Activated gamma-delta T cell treated with anti-CD3 and anti-CD28 coated beads, Interleukin-2, amount 50 U/mL, for 16 hours (primary cell): ENCODE measurements around the gene SEPTIN8.

Experiments used
- DNase-seq: peaks from one replicate; pipeline ENCODE4 v3.0.0-alpha.2; 2020; ENCODE audit warnings: low read depth

The SEPTIN8 gene

DNA sequence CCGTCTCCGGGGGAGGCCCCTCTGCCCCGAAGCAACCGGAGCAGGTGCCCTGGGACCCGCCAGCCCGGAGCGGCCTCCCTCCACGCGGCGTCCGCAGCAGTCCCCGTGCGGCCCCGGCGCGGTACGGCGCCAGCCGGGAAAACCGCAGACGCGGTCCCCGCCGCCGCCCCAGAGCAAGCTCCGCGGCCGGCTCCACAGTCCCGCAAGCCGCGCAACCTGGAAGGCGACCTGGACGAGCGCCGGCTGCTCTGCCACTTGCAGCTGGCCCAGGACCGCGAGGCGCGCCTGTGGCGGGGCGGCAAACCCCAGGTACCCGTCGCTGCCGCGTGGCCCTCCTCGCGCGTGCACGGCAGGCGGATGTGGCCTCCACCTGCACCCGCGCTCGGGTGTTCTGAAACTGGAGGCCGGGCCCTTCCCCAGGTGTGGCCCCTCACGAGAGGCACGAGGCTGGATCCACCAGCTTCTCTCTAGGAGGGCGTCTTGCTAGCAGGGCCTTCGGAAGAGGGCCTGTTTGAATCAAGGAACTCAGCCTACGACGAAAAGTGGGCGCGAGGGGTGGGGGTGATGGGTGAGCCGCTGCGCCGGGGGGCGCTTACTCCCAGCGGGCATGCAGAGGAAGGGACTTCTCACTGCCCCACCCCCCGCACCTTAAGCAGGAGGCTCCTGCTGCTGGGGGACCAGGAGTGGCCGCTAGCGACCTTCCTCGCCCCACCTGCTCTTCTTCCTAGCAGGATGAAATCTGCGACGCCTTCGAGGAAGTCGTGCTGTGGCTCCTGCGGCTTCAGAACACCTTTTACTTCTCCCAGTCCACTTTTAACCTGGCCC is 29.2 kb downstream of the SEPTIN8 start:
- DNase-seq, result peak; percentile 21

DNA sequence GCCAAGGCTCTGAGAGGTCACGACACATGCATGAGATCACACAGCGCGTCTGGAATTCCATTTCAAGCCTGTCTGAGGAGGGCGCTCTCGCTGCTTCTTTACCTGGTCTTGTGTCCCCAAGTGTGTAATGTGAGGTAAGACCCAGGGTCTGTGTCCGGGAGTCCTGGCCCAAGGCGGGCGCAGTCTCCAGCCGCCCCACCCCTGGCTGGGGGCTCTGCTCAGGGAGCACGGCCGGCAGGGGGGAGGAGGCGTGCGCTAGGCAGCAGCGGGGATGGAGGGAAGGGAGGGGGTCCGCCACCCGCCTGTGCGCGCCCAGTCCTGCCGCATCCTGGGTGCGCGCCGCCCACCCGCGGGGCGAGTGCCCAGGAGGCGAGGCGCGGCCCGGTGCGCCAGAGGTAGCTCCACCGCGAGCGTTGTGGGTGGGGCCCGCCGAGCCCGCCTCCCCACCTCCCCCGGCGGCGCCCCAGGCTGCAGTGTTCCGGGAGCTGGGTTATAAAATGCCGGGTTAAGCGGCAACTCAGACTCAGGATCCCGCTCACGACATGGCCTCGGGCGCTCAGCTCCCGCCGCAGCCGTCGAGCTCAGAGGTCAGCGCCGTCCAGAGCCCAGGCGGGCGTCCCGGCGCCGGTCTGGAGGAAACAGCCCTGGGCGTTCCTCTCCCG is 30.0 kb downstream of the SEPTIN8 start, which contains the start of gene CCNI2:
CCNI2 (plus strand) TSS at position 473 of the 662 bp plus-strand sequence; CDS start at position 543, 70 bp downstream.
- DNase-seq, result peak; percentile 39

DNA sequence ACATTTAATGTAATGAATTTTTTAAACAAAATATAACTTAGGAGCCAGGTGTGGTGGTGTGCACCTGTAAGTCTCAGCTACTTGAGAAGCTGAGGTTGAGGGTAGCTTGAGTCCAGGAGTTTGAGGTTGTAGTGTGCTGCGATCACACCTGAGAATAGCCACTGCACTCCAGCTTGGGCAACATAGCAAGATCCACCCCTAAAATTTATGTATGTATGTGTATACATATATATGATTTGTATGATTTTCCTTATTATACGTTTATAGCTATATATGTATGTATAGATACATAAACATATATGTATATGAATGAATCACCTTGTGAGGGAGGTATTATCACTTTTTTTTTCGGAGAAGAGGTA is 30.5 kb downstream of the SEPTIN8 start:
- no peak for DNase-seq

GRCh38 chr5:132744659-132745058 is 32.4 kb downstream of the SEPTIN8 start:
- DNase-seq, result no peak

DNA sequence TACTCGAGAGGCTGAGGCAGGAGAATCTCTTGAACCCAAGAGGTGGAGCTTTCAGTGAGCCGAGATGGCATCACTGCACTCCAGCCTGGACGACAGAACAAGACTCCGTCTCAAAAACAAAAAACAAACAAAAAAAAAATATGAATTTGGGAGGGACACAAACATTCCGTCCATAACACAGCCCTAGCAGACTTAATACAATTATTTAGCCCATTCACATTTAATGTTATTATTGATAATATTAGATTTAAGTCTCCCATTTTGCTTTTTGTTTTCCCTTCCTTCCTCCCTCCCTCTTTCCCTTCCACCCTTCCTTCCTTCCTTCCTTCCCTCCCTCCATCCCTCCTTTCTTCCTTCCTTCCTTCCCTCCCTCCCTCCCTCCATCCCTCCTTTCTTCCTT is 34.4 kb downstream of the SEPTIN8 start:
- no peak for DNase-seq

DNA sequence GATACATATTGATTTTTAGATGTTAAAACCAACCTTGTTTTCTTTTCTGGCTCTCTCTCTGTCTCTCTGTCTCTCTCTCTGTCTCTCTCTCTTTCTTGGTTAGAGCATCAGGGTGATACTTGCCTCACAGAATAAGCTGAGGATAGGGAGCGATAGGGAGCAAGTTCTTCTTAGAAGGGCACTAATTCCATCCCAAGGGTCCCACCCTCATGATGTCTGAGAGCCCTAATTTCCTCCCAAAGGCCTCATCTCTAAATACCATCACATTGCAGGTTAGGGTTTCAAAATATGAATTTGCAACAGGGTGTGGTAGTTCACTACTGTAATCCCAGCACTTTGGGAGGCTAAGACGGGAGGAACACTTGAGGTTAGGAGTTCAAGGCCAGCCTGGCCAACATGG is 34.9 kb downstream of the SEPTIN8 start:
- DNase-seq, result no peak

GRCh38 chr5:132739232-132739631 is 37.8 kb downstream of the SEPTIN8 start:
- DNase-seq, result no peak

- no peak for DNase-seq
Measured at GRCh38 chr5:132737982-132738681, 38.9 kb downstream of the SEPTIN8 start.

DNA sequence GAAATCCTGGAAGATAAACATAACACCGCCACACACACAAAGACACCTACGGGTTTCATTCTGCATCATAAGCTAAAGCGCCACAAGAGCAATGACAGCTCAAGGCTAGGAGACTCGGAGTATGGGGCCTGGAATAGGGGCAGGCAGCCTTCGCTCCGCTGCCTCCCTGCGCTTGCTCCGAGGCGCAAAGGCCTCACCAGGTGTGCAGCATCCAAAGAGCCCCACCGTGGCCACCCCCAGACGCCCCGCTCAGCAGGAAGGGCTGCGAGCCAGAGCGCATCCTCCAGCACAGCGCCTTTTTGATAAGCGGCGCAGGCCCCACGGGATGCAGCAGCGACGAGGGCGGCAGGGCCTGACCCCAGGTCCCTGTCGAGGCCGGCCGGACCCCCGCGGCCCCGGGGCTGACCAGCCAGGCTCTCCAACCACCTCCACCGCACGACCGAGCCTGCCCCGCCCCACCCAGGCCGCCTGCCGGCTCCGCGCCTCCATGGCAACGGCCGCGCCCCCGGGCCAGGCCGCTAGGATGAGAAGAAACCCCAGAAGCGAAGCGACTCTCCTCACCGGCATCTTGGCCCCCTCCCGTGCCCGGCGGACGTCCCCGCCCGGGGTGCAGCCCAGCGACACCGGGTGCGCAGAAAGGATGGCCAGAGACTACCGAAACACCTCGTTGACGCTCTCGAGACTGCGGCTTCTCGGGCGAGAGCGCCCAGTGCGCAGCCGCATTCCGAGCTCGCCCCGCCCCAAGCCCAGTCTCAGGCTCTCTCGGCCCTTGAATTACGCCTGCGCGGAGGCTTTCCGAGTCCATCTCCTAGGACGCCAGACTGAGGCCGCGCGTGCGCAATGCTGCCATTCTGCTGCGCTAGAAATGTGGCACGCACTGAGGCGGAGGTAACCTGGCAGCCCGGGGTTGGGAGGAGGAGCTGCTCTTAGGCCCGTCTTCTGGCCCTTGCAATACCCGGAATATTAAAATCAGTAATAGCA is 39.9 kb downstream of the SEPTIN8 start, which contains the start of gene KIF3A:
KIF3A (minus strand) TSS at position 694 of the 981 bp plus-strand sequence; CDS start at position 567, 127 bp downstream.
- peak; percentile 98 for DNase-seq

- no peak for DNase-seq
Measured at GRCh38 chr5:132734687-132735086, 42.4 kb downstream of the SEPTIN8 start.

- no peak for DNase-seq
Measured at GRCh38 chr5:132733499-132734148, 43.4 kb downstream of the SEPTIN8 start.

DNA sequence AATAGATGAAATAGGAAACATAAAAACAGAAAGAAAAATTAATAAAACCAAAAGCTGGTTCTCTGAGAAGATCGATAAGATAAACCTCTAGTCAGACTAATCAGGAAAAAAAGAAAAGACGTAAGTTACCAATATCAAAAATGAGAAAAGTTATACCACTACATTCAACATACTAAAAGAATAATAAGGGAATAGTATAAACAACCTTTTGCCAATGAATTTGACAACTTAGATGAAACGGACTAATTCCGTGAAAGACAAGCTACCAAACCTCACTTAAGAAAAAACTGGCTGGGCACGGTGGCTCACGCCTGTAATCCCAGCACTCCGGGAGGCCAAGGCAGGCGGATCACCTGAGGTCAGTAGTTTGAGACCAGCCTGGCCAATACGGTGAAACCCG is 47.1 kb downstream of the SEPTIN8 start:
- no peak for DNase-seq

DNA sequence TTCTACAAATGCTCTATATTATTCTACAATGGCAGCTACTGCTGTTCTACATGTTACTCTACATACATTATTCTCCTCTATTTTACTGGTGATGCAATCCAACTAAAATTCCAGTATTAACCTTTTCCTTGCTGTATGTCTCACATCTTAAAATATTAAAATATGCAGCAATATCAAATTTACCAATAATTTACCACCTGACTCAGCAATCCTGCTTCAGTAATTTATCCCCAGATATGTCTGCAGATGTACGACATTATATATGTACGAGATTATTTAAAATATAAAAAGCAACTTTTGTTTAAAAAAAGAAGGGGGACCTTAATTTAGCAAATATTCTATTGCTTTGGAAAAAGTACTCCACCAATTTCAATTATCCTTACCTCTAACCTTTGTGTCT is 51.3 kb downstream of the SEPTIN8 start:
- DNase-seq, result no peak

- DNase-seq, result no peak
Measured at GRCh38 chr5:132718544-132719312, 58.3 kb downstream of the SEPTIN8 start.

DNA sequence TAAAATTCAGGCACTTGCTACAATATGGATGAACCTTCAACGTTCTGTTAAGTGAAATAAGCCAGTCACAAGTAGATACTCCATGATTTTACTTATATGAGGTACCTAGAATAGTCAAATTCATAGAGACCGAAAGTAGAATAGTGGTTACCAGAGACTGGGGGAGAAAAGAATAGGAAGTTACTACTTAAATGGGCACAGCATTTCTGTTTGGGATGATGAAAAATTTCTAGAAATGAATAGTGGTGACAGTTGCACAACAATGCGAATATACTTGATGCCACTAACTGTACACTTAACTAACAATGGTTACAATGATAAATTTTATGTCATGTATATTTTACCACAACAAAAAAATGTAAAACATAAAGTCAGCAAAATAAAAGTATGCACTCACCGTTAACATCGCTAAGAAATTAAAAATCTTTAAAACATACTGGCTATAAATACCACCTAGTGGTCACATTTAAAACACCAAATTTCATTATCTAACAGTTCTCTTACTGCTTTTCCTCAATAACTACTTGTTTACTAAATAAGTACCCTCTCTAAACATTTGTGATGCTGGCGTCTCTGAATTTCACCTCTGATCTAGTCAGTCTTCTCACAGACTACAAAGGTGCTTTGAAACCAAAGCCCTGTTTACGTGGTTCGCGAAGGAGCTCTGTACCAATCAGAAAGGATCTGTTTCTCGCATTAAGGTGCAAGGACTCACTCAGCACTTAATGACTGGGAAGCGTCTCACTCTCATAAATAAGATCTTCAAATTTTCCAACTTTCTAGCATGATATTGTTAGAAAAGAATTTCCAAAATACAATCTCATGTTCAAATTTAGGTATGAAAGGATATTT is 62.4 kb downstream of the SEPTIN8 start:
- DNase-seq, result no peak

GRCh38 chr5:132708645-132709044 is 68.4 kb downstream of the SEPTIN8 start:
- no peak for DNase-seq

DNA sequence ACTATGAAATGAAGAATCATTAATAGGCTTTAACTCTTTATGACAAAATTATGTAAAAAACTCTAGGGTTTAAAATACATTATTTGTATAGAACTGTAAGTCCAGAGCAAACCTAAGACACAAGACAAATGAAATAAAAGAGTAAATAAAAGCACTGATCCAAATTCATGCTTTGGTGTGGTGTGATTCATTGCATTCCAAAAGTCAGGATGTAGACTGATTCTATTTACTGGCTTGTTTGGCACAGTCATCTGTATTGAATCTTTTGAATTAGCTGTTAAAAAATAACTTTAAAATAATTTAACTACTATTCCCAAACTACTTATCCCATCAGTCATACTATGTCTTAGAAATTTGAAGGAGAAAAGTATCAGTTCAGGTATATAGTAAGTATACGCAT is 72.2 kb downstream of the SEPTIN8 start:
- DNase-seq, result no peak
